Measurements from ENCODE around the gene DLG2. TPM values are rescaled to one million over a fixed set of nuclear protein-coding genes. Genes with fewer than 3 reads are reported as not detected.

DLG2 gene
- total RNA-seq, 1 experiment from 2014 or later = 17.5 TPM

DNA sequence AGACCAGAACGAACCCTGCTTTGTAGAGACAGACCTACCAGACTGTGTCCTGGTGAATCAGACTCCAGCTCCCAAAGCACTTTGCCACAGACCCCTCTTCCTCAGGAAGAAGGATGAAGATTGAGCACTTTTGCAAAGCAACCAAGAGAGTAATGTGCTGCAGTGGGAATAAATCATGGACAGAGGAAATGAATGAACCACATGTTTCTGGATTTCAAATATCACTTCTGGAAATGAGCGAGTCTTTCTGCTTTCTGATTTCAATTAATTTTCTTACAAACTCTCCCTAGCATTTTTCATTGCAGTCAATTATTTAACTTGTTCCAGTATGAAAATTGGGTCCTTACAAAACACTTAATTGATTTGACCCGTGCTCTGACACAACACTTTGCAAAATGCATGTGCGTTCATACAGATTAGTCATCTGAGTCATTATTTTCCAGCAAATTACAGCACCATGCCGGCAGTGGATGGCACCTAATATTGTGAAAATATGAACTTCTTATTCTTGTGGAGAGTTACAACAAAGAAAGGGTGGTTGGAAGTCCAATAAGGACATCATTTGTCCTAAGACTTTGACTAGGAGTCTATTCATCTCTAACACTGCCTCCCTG, 2025.1 kb downstream of the DLG2 start (continued):
- TF ChIP-seq AR (CRISPR knock-in tag; IDR thresholded peaks at IDR 0.05) (no peak), SMAD4 (CRISPR knock-in tag; IDR thresholded peaks at IDR 0.05) (no peak), RORB (CRISPR knock-in tag; IDR thresholded peaks at IDR 0.05) (no peak), ZNF219 (CRISPR knock-in tag; IDR thresholded peaks at IDR 0.05; ENCODE audit: borderline replicate concordance) (no peak)

- Mint-ChIP-seq H3K9me3 (no peaks in the 10 kb centered on the region), H3K36me3 (no peaks in the 10 kb centered on the region), H3K4me3 (no peak overlapping the region), H3K27me3 (ENCODE audit: low read depth) (no peaks in the 10 kb centered on the region), H3K4me1 (peaks cover 17% of the 10 kb centered on the region), H3K27ac (no peak overlapping the region)
- TF ChIP-seq SOX15 (CRISPR knock-in tag; IDR thresholded peaks at IDR 0.05) = no peak
- TF ChIP-seq, protein P1, sequence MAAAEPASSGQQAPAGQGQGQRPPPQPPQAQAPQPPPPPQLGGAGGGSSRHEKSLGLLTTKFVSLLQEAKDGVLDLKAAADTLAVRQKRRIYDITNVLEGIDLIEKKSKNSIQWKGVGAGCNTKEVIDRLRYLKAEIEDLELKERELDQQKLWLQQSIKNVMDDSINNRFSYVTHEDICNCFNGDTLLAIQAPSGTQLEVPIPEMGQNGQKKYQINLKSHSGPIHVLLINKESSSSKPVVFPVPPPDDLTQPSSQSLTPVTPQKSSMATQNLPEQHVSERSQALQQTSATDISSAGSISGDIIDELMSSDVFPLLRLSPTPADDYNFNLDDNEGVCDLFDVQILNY (CRISPR knock-in tag; IDR thresholded peaks at IDR 0.05) = no peak
- TF ChIP-seq ATF1 (CRISPR knock-in tag; IDR thresholded peaks at IDR 0.05) = no peak
- TF ChIP-seq, protein P2, sequence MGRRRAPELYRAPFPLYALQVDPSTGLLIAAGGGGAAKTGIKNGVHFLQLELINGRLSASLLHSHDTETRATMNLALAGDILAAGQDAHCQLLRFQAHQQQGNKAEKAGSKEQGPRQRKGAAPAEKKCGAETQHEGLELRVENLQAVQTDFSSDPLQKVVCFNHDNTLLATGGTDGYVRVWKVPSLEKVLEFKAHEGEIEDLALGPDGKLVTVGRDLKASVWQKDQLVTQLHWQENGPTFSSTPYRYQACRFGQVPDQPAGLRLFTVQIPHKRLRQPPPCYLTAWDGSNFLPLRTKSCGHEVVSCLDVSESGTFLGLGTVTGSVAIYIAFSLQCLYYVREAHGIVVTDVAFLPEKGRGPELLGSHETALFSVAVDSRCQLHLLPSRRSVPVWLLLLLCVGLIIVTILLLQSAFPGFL (CRISPR knock-in tag; IDR thresholded peaks at IDR 0.05; ENCODE audit: borderline replicate concordance) = no peak
- no peak for TF ChIP-seq ZNF671 (CRISPR knock-in tag; IDR thresholded peaks at IDR 0.05)
- TF ChIP-seq ZNF423 (CRISPR knock-in tag; IDR thresholded peaks at IDR 0.05) = no peak
- TF ChIP-seq CBFB (CRISPR knock-in tag; IDR thresholded peaks at IDR 0.05; ENCODE audit: low read depth) = no peak
- no peak for TF ChIP-seq NFYB (CRISPR knock-in tag; conservative IDR thresholded peaks at IDR 0.05; ENCODE audit: low read depth)
- no peak for TF ChIP-seq GABPB1 (CRISPR knock-in tag; IDR thresholded peaks at IDR 0.05)
- TF ChIP-seq, protein P3, sequence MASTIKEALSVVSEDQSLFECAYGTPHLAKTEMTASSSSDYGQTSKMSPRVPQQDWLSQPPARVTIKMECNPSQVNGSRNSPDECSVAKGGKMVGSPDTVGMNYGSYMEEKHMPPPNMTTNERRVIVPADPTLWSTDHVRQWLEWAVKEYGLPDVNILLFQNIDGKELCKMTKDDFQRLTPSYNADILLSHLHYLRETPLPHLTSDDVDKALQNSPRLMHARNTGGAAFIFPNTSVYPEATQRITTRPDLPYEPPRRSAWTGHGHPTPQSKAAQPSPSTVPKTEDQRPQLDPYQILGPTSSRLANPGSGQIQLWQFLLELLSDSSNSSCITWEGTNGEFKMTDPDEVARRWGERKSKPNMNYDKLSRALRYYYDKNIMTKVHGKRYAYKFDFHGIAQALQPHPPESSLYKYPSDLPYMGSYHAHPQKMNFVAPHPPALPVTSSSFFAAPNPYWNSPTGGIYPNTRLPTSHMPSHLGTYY (CRISPR knock-in tag; IDR thresholded peaks at IDR 0.05) = no peak
- no peak for TF ChIP-seq ZNF232 (CRISPR knock-in tag; IDR thresholded peaks at IDR 0.05)
- TF ChIP-seq GTF2I (CRISPR knock-in tag; conservative IDR thresholded peaks at IDR 0.05) = no peak
- no peak for TF ChIP-seq ATF3 (CRISPR knock-in tag; conservative IDR thresholded peaks at IDR 0.05)
- no peak for TF ChIP-seq GRHL2 (CRISPR knock-in tag; IDR thresholded peaks at IDR 0.05; ENCODE audit: insufficient replicate concordance, severe bottlenecking)
- ChIA-PET POLR2A (interaction anchor here (0.6 kb wide), 1 partner anchor 32 kb away, joined by 3 read pairs; no protein-coding TSS in a partner anchor), CTCF (interaction anchor here (0.6 to 1.4 kb wide), 2 partner anchors 12 to 227 kb away, joined by 3 to 4 read pairs; no protein-coding TSS in a partner anchor)
- DNase-seq (ENCODE audit: low spot score) (no peak), ATAC-seq (no peak)
These were observed 2025.8 kb downstream of the DLG2 start for GRCh38 chr11:83601201-83601913.

All from WTC11 (cell line).